GM12872 (cell line): ENCODE measurements around the gene NUP93.

ENCODE experiments used
- CTCF ChIP-seq: IDR thresholded peaks from 3 replicates; pipeline ENCODE4 v1.5.1; 2011; ENCODE audit warnings: low read depth, mild to moderate bottlenecking, low read length, moderate library complexity; ENCODE audit not compliant: insufficient read depth

Gene NUP93

DNA sequence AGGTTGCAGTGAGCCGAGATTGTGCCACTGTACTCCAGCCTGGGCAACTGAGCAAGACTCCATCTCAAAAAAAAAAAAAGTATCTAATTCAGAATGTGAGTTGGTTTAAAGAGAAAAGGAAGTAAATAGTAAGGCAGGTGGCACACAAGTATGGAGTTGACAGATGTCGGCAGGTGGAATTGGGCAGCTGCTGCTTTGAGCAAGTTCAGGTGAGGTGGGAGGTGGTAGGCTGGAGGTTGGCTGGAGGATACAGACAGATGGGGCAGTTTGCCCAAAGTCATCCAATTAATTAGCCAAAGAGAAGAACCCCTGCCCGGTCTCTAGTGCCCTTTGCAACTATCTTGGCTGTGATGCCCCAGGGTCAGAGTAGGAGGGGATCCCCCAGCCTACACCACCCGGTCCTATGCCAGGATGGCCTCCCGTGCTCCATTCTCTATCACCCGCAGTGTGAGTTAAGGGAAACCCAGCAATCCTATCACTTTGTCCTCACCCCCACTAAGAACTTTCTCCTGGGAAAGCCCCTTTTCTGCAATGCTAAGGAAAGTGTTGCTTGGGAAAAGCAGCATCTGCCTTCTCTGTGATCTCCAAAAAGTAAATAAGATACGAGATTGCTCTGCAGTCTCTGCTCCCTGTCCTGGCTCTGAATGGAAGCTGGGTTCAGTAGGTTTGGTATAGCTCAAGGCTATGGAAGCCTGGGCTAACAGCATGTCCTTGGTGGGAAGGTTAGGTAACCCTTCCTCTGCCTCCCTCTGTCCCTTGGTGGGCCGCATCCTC lies 167.3 kb downstream of the NUP93 start:
- TF ChIP-seq CTCF: no peak

DNA sequence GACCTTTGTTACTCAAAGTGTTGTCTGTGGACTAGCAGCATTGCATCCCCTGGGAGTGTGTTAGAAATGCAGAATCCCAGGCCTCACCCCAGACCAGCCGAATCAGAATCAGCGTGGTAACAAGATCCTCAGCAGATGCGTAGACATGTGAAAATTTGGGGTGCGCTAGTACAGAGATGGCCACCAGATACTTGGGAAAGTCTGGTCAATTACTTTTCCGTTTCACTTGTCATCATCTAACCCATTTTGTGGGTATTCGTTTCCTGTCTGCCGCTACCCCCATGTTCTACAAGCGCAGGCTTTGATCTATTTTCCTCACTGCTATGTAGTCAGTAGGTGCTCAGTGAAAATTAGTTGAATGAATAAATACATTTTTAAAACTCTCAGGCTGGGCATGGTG lies 168.9 kb downstream of the NUP93 start:
- no peak for TF ChIP-seq CTCF
